ENCODE results near the gene MED23.

GRCh38 chr6:131644921-131645320 lies 16.9 kb upstream of the MED23 start:
- TF ChIP-seq CTCF (IDR thresholded peaks at IDR 0.05): no peak
- no peak for TF ChIP-seq POLR2A (IDR thresholded peaks at IDR 0.05)
